GM12875 (cell line): ENCODE measurements around the gene CAMTA2.

Experiments
- H3K4me3 ChIP-seq: one replicate; pipeline ENCODE4 v1.5.1; 2011; ENCODE audit warnings: low read depth, low read length, control low read depth
- TF ChIP-seq, protein P1 (sequence below): IDR thresholded peaks from 2 replicates; pipeline ENCODE4 v1.5.1; 2011; ENCODE audit warnings: low read depth, mild to moderate bottlenecking, control low read depth, inconsistent platforms, low read length, moderate library complexity, borderline replicate concordance; ENCODE audit not compliant: insufficient read depth

CAMTA2 gene

DNA sequence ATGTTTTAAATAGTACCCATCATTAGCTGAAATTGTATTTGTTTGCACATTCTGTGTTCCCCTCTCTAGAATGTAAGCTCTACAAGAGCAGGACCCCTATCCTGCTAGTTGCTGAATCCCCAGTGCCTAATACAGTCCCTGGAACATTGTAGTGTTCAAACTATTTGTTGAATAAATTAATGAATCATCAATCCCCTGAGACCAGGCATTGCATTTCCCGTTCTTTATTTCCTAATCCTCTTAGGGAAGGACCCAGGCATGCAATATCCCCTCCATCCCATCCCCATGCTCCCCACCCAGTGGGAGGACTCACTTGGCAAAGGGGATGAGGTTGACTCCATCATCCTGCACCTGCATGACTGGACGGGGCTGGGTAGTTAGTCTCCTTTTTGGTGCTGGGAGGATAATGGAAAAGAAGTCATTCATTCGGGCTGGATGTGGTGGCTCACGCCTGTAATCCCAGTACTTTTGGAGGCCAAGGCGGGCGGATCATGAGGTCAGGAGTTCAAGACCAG, 6.7 kb upstream of the CAMTA2 start:
- TF ChIP-seq, protein P1, sequence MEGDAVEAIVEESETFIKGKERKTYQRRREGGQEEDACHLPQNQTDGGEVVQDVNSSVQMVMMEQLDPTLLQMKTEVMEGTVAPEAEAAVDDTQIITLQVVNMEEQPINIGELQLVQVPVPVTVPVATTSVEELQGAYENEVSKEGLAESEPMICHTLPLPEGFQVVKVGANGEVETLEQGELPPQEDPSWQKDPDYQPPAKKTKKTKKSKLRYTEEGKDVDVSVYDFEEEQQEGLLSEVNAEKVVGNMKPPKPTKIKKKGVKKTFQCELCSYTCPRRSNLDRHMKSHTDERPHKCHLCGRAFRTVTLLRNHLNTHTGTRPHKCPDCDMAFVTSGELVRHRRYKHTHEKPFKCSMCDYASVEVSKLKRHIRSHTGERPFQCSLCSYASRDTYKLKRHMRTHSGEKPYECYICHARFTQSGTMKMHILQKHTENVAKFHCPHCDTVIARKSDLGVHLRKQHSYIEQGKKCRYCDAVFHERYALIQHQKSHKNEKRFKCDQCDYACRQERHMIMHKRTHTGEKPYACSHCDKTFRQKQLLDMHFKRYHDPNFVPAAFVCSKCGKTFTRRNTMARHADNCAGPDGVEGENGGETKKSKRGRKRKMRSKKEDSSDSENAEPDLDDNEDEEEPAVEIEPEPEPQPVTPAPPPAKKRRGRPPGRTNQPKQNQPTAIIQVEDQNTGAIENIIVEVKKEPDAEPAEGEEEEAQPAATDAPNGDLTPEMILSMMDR, result no peak
- H3K4me3 ChIP-seq, result no peak overlapping the region

DNA sequence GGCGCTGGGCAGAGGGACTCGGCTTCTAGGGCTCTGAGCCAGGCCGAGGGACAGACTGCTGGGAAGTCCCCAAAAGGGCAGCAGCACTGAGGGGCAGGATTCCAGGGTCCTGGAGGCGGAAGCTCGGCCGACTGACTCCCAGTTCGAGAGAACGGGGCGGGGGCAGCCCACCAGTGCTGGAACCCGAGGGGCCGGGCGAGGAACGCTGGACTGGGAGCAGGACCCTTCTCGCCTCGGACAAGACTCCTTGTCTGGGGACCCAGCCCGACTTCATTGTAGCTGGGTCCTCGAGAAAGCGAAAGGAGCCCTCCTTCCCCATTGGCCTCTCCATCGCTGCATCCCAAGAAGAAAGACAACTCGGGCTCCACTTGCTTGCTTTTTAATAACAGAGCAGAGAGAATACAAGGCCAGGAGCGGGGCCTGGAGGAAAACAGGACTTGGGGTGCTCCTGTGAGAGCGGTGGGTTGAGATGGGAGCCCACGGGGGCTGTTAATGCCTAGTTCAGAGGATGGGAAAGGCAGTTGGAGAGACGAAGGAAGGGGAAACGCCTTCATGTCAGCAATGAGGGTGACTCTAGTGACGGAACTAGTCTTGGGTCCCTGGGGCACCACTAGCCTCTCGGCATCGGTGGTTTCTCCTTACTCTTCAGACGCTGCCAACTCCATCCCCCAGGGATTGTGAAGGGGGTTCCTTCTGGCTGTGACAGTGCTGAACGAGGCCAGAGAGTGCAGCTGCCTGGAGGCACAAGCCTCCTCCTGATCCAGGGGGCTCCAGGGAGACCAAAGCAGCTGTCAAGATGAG, 492 bp upstream of the CAMTA2 start:
- peak overlapping the region; percentile 100 for H3K4me3 ChIP-seq
- TF ChIP-seq, protein P1, result no peak

DNA sequence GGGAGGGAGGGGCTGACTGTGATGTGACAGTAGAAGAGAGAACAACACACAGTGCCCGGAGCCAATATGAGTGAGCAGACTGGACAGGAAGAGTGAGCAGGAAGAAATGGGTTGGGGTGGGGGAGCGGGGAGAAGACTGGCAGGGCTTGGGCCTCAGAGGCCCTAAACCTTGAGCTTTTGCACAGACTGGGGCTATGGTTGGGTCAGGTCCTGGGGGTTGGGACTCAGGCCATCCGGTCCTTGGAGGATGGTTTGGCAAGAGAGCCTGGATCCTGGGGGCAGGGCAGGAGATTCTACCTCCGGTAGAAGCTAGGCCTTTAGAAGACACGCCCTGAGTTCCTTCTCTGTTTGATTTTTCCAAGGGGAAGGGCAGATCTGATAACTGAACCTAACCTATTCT, 1.1 kb downstream of the CAMTA2 start:
- H3K4me3 ChIP-seq, result peak overlapping the region; percentile 100
- TF ChIP-seq, protein P1, result no peak

DNA sequence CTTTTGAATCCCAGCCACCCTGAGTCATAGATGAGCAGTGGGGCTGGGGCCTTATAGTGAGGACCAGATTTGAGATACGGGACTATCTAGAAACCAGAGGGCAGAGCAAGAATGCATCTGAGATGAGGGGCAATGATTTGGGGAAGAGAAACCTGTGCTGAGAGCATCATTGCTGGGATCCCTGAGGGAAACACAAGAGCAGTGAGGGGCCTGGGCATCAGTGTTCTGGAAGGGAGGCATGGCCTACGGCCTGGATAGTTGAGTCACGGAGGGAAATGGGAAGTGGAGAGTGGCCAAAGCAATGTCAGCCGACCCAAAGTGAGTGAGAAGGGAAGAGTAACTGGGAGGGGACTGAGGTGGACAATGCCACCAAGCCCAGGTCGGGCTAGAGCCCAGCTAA, 5.2 kb downstream of the CAMTA2 start:
- TF ChIP-seq, protein P1, result no peak
- no peak overlapping the region for H3K4me3 ChIP-seq

DNA sequence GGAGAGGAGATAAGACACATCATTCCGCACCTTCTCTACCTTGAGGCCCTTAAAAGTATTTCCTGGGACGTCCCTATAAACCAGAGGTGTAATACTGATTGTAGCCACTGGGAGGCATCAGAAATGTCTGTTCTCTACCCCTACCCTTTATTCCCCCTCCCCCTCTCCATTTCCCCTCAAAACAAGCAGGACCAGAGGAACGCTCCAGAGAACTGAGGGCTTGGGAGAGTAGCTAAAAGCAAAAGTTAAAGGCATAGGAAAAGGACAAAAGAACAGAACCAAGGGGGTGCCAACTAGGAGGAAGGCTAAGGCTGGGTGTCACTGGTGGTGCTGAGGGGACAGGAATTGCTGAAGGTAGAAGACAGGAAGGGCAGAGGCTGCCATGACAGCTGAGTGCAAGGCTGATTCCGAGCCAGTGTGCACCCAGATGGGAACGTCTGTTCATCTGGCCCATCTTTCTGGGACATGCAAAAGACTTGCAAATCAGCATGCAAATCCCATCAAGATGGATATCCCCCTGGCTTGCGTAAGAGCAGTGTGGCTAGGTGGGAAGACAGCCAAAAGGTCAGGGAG, 6.7 kb downstream of the CAMTA2 start:
- H3K4me3 ChIP-seq, result no peak overlapping the region
- TF ChIP-seq, protein P1, result peak; percentile 59

DNA sequence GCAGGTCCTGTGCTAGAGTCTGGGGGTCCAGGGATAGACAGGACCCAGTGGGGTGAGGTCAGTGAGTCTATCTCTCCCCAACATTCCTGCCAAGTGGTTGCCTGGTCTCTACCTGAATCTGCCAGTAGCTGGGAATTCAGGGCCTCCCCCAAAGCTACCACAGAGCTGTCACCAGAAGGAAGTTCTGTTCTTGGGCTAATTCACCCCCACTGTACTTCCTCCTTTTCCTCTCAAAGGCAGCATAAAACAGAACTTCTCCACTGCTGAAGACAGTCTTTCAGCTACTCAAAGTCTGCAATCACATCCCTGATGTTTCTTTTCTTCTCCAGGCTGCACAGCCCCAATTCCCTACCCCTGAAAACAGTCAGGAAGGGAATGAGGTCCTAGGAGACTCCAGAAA, 8.7 kb downstream of the CAMTA2 start:
- no peak overlapping the region for H3K4me3 ChIP-seq
- TF ChIP-seq, protein P1, result no peak

DNA sequence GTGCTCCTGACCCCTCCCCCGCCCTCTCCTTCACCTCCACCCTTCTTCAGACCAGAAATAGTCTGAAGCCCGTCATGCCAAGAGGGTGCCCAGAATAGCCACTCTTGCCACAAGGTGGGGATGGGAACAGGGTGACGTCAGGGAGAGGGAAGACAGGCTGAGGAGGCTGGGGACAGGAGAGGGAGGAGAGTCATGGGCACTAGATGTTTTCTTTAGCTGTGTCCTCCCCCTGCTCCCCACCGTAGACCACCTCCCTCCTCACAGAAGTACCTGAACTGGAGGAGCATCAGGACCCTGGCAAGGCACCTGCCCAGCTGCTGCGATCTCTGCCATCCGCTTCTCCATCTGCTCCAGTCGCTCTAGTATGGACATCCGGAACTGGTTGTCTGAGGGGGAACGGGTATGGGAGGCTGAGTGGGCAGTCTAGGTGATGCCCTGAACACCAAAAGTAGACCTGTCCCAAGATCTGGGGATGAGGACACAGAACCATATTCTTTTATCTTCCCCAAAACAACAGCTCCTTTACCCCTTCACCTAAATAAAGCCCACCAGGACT, 13.3 kb downstream of the CAMTA2 start:
- TF ChIP-seq, protein P1, result no peak

More for the DNA sequence above, 13.3 kb downstream of the CAMTA2 start:
- no peak overlapping the region for H3K4me3 ChIP-seq
